Activated T-cell treated with anti-CD3 and anti-CD28 coated beads, Interleukin-2, amount 50 U/mL, for 24 hours (primary cell): Measurements from ENCODE around the gene LIMD2.
A peak's percentile ranks its signal among the peaks of the same experiment; 100 is the strongest.
"Not testable (repeated sequence)": the region's sequence is repeated elsewhere in the genome, so short reads cannot be mapped to it uniquely, and the experiment has no call there.

ENCODE experiments used
- DNase-seq: peaks from one replicate; pipeline ENCODE4 v3.0.0-alpha.2; 2020
- H3K27ac Mint-ChIP-seq: 2 replicates; pipeline ENCODE4 v1.8.0; 2020; ENCODE audit warnings: mild to moderate bottlenecking, mixed read lengths
- H3K27me3 Mint-ChIP-seq: 2 replicates; pipeline ENCODE4 v1.8.0; 2020; ENCODE audit warnings: mixed read lengths
- H3K36me3 Mint-ChIP-seq: 2 replicates; pipeline ENCODE4 v1.8.0; 2020; ENCODE audit warnings: low read depth, mixed read lengths
- H3K4me1 Mint-ChIP-seq: 2 replicates; pipeline ENCODE4 v1.8.0; 2020; ENCODE audit warnings: low read depth, mixed read lengths
- H3K4me3 Mint-ChIP-seq: 2 replicates; pipeline ENCODE4 v1.8.0; 2020; ENCODE audit warnings: mild to moderate bottlenecking, moderate library complexity, mixed read lengths
- H3K9me3 Mint-ChIP-seq: 2 replicates; pipeline ENCODE4 v1.8.0; 2020; ENCODE audit warnings: mixed read lengths

The LIMD2 gene

DNA sequence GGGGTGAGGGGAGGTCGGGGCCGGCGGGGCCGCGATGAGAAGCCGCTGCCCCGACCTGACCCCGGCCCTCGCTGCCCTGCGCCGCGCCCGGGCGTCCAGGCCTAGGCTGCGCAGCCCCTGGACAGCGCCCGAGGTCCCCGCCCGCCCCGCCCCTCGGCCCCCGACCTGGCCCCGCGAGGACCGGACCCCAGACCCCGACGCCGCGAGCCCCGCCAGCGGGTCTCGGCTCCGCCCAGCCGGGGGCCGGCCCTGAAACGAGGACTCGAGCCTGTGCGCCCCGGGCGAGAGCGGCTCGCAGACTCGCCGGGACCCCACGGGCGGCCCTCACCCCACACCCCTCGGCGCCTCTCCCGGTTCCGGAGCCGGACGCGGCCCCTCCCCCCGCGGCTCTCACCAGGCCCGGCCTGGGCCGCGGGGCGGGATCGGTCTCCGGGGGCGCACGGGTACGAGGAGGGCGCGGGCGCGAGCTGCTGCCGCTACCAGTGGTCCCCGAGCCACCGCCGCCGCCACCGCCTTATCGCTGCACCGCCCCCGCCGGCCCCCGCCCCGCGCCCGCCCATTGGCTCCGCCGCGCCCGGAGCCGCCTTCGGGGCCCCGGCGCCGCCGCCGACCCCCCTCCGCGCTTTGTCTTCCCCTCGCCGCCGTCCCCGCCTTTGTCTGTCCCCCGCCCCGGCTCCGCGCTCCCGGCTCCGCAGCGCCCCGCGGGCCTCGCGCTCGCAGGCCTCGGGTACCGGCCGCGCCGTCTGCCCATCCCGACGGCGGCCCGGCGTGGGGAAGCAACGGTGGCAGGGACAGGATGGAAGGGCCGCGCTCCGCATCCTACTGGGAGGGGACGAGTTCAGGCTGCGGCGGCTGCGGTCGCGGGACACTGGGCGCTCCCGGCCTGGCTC lies at the start of gene LIMD2:
Gene LIMD2 (minus strand): TSS at position 488 of the 890 bp plus-strand sequence. CDS start 827 bp downstream, outside the sequence.
- H3K27ac Mint-ChIP-seq: peak within 1 kb of the TSS; percentile 98
- H3K4me1 Mint-ChIP-seq: peaks cover 72% of the 10 kb centered on the region
- no peaks in the 10 kb centered on the region for H3K9me3 Mint-ChIP-seq
- peak; percentile 88 for DNase-seq
- H3K4me3 Mint-ChIP-seq: peak within 1 kb of the TSS; percentile 85
- H3K36me3 Mint-ChIP-seq: peaks cover 73% of the 10 kb centered on the region
- no peaks in the 10 kb centered on the region for H3K27me3 Mint-ChIP-seq

DNA sequence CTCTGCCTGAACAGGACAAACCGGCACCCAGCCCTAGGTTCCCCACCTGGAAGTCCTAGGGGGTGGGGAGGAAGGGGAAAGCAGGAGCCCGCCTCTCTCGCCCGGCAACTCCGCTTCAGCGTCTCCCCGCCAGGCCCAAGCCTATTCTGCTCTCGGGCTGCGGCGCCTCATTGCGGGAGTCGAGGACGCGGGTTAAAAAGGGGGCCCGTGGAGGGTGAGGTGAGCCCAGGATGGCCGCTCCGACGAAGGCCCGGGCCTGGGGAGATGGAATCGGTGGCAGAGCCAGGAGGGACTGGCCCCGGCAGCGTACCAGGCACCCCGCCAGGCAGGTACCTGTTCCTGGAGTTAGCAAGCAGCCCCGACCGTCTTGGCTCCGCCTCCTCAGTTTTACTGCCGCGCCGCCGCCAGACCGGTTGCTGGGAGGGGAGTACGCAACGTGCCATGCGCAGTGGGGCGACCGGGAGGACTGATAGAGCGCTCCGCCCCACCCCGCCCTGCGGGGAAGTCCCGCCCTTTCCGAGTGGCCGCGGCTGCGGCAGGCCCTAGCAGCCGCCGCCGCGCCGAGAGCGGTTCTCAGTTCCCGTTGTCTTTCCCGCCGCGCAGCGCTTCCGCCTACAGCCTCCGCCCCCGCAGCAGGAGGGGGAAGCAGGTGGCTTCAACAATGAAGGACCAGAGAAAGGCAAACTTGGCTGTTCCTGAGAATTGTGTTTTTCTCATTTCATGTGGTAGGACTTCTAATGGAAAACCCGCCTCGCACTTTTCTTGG lies 41.7 kb upstream of the LIMD2 start, which contains the start of gene STRADA:
Gene STRADA (minus strand): TSS at position 392 of the 766 bp plus-strand sequence. CDS start 13,430 bp downstream, outside the sequence.
- no peaks in the 10 kb centered on the region for H3K9me3 Mint-ChIP-seq
- H3K27ac Mint-ChIP-seq: peak within 1 kb of the TSS; percentile 96
- peaks cover 31% of the 10 kb centered on the region for H3K4me1 Mint-ChIP-seq
- H3K36me3 Mint-ChIP-seq: peaks cover 53% of the 10 kb centered on the region
- peak within 1 kb of the TSS; percentile 97 for H3K4me3 Mint-ChIP-seq
- DNase-seq: peak; percentile 99
- H3K27me3 Mint-ChIP-seq: no peaks in the 10 kb centered on the region

DNA sequence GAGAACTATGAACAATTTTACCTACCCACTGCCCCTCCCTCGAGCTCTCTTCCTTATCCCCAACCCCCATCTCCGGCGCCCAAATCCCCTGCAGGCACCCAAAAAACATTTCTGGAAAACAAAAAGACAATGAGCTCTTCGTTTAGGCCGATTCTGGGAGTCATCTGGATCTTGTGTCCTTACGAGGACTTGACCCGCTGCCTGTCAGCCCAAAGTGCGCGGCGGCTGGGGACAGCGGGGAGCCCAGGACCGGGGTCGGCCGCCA lies 41.1 kb upstream of the LIMD2 start:
- no peaks in the 10 kb centered on the region for H3K27me3 Mint-ChIP-seq
- H3K27ac Mint-ChIP-seq: peak overlapping the region; percentile 96
- peaks cover 49% of the 10 kb centered on the region for H3K36me3 Mint-ChIP-seq
- H3K9me3 Mint-ChIP-seq: no peaks in the 10 kb centered on the region
- peaks cover 29% of the 10 kb centered on the region for H3K4me1 Mint-ChIP-seq
- no peak for DNase-seq
- H3K4me3 Mint-ChIP-seq: peak overlapping the region; percentile 97

DNA sequence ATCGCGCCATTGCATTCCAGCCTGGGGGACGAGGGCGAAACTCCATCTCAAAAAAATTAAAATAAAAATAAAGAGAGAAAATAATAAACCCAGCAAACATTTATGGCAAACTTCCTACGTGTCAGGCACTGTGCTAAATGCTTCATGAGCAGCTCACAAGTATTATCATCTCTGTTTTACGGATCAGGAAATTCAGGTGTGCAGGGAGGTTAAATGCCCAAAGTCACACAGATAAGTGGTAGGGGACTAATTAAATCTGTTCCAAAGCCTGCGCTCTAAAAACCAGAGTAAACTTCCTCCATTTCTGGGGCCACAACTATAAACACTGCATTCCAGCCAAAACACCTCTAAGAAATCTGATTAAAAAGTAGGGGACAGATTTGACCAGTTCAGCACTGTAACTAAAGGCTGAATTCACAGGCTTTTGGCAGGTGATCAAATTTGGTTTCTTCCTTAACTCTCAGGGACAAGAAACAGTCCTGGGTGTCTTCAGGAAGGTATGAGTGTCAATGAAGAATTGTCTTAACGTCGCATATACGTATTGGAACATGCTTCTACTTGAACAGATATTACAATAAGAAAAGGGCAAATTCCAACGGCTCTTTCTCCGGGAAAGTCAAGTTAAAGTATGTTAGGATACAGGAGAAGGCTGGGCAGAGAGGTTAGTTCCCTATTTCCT lies 40.7 kb upstream of the LIMD2 start:
- peaks cover 28% of the 10 kb centered on the region for H3K4me1 Mint-ChIP-seq

DNA sequence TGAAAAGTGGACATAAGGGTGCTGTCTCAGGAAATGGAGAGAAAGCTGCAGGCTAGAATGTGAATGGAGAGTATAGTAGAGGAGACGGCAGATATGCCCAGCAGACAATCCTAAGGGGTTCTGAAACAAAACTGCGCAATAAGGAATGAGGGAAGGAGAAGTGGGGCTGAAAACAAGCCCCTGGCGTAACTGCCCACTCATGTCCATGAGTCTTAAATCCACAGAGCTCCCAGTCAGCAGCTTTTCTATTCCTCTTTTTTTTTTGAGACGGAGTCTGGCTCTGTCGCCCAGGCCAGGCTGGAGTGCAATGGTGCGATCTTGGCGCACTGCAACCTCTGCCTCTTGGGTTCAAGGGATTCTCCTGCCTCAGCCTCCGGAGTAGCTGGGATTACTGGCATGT lies 35.8 kb upstream of the LIMD2 start:
- H3K27ac Mint-ChIP-seq: peak overlapping the region; percentile 16
- no peaks in the 10 kb centered on the region for H3K9me3 Mint-ChIP-seq

More for the DNA sequence above, 40.7 kb upstream of the LIMD2 start:
- DNase-seq: no peak
- Mint-ChIP-seq H3K27ac (peak overlapping the region; percentile 96), H3K36me3 (peaks cover 45% of the 10 kb centered on the region), H3K9me3 (no peaks in the 10 kb centered on the region), H3K27me3 (no peaks in the 10 kb centered on the region), H3K4me3 (peak overlapping the region; percentile 97)

DNA sequence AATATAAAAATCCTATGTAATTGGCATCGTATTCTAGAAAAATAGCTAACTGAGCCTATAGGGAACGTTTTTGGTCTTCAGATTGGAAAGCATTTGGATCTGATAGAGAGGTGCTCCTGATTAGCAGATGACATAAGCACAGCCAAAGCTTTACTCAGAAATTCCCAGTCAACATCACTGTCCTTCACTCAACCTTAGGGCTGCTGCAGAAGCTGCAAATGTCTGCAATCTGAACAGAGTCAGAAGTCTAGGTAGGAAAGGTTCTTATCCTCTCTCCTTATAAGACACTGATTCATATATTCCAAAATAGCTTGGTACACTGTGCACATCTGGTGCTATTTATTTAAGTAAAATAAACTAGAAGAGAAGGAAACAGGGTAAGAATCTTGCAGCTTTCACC lies 22.5 kb upstream of the LIMD2 start:
- no peak for DNase-seq
- peaks cover 68% of the 10 kb centered on the region for H3K36me3 Mint-ChIP-seq
- no peaks in the 10 kb centered on the region for H3K27me3 Mint-ChIP-seq
- no peak overlapping the region for H3K4me3 Mint-ChIP-seq
- no peaks in the 10 kb centered on the region for H3K9me3 Mint-ChIP-seq
- no peak overlapping the region for H3K27ac Mint-ChIP-seq
- H3K4me1 Mint-ChIP-seq: peaks cover 1% of the 10 kb centered on the region

More for the DNA sequence above, 35.8 kb upstream of the LIMD2 start:
- H3K4me1 Mint-ChIP-seq: peaks cover 15% of the 10 kb centered on the region
- H3K4me3 Mint-ChIP-seq: no peak overlapping the region
- peaks cover 24% of the 10 kb centered on the region for H3K36me3 Mint-ChIP-seq
- H3K27me3 Mint-ChIP-seq: no peaks in the 10 kb centered on the region
- no peak for DNase-seq

DNA sequence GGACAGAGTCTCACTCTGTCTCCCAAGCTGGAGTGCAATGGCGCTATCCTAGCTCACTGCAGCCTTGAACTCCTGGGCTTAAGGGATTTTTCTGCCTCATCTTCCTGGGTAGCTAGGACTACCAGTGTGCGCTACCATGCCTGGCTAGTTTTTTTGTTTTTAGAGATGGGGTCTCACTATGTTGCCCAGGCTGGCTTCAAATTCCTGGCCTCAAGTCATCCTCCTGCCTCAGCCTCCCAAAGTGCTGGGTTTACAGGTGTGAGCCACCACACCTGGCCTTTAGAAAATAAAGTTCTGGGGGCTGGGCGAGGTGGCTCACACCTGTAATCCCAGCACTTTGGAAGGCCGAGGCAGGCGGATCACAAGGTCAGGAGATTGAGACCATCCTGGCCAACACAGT lies 20.3 kb upstream of the LIMD2 start:
- DNase-seq, H3K4me1 Mint-ChIP-seq, H3K27ac Mint-ChIP-seq, H3K4me3 Mint-ChIP-seq, H3K27me3 Mint-ChIP-seq, H3K9me3 Mint-ChIP-seq: not testable (repeated sequence)
- peaks cover 60% of the 10 kb centered on the region for H3K36me3 Mint-ChIP-seq

DNA sequence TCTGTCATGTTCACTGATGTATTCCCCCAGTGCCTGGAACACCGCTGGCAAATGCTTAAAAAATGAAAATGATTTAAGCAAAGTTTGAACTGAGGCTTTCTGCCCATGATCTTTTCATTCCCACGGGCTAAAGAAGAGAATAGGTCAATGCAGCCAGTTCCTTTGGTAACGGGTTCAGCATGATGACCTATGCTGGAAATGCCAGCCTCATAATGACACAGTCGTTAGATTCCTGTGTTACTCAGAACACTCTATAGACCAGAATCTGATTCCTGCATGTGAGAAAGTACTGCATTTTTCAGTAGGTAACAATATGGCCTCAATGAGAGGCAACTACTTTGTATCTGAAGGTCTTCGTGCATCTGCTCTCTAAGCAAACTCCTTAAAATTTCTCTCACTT lies 19.1 kb upstream of the LIMD2 start:
- H3K4me3 Mint-ChIP-seq: no peak overlapping the region
- H3K27ac Mint-ChIP-seq: no peak overlapping the region
- DNase-seq: no peak

DNA sequence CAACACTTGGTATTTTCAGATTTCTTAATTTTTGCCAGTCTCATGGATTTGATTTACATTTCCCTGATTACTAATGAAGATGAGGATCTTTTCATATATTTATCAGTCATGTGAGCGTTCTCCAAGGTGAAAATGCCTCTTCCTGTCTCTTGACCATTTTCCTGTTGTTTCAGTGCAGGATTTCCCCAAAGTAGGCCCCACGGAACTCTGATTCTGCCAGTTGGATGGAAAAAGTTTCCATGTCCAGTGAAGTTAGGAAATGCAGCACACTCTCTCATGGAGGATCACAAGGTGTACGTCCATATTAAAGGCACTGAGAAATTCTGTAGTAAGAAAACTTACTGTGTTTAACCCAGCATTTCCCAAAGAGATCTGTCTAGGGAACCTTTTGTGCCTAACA lies 16.5 kb upstream of the LIMD2 start:
- H3K36me3 Mint-ChIP-seq: peaks cover 62% of the 10 kb centered on the region
- no peaks in the 10 kb centered on the region for H3K9me3 Mint-ChIP-seq
- H3K27me3 Mint-ChIP-seq: no peaks in the 10 kb centered on the region
- H3K27ac Mint-ChIP-seq: no peak overlapping the region
- no peak overlapping the region for H3K4me3 Mint-ChIP-seq
- DNase-seq: no peak
- no peaks in the 10 kb centered on the region for H3K4me1 Mint-ChIP-seq

More for the DNA sequence above, 19.1 kb upstream of the LIMD2 start:
- peaks cover 1% of the 10 kb centered on the region for H3K4me1 Mint-ChIP-seq
- no peaks in the 10 kb centered on the region for H3K9me3 Mint-ChIP-seq
- H3K27me3 Mint-ChIP-seq: no peaks in the 10 kb centered on the region
- peaks cover 62% of the 10 kb centered on the region for H3K36me3 Mint-ChIP-seq

DNA sequence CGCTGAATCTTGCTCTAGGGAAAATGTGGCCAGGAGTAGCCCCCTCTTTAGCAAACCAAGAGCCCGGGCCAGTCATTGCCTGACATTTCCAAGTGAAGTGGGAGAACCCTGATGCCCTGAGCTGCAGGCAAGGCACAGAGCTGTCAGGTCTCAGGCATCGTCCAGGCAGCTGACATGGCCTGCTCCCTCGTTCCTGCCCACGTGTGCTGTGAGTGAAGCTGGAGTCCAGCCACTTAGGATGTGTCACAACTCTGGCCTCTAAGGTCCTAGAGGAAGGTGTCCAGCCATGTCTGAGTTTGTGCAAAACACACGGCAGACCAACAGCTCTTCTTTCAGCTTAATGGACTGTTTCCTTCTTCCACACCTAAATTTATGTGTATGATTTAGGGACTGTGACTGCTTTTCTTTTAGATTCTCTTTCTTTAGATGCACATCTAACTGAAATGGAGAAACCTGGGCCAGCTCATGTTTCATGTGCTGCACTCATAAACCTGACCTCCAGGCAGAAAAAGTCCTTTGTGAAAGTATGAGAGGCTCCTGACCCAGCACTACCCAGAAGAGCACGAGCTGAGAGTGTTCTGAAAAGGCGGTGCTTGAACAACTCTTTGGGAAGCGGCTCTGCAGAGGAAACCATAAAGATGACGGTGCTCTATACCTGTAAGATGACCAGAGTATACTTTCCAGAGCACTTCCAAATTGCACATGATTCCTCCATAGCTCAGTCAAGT lies 14.8 kb upstream of the LIMD2 start:
- DNase-seq: no peak
- Mint-ChIP-seq H3K27ac (no peak overlapping the region), H3K9me3 (no peaks in the 10 kb centered on the region)

DNA sequence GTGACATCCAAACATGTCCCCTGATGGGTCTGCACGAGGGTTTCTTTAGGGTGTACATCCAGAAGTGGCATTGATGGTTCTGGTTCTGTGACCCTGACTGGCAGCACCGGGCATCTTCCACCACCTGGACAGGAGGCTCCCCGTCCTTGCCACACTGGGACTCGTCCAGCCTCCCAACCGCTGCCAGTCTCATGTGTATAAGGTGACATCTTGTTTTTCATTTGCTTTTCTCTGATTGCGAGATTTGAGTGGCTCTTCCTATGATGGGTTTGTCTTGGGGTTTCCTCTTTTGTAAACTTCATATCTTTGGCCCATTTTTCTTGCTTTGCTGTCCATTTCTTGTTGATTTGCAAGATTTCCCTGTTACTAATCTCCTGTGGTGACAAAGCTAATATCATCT lies 9.2 kb upstream of the LIMD2 start:
- H3K36me3 Mint-ChIP-seq: peaks cover 85% of the 10 kb centered on the region
- H3K27me3 Mint-ChIP-seq: no peaks in the 10 kb centered on the region
- peak overlapping the region; percentile 48 for H3K27ac Mint-ChIP-seq
- peaks cover 58% of the 10 kb centered on the region for H3K4me1 Mint-ChIP-seq
- DNase-seq: no peak
- no peak overlapping the region for H3K4me3 Mint-ChIP-seq
- no peaks in the 10 kb centered on the region for H3K9me3 Mint-ChIP-seq

More for the DNA sequence above, 14.8 kb upstream of the LIMD2 start:
- Mint-ChIP-seq H3K36me3 (peaks cover 75% of the 10 kb centered on the region), H3K4me3 (no peak overlapping the region), H3K4me1 (peaks cover 11% of the 10 kb centered on the region), H3K27me3 (no peaks in the 10 kb centered on the region)

DNA sequence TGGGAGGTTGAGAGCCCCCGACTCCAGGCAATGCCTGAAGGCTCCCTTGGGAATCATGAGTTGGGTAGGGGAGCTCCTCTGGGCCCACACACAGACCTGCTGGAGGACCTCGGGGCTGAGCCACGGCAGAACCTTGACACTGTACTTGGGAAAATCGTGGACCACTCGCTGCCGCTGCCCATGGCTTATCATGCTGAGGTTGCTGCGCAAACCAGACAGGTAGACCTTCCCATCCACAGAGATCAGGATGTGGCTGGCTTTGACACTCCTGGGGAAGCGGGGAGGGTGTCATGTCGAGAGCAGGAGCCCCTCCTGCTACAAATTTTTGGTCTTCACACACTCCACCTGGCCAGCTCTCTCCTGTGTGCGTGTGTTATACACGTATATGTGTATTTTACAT lies 7.2 kb upstream of the LIMD2 start:
- Mint-ChIP-seq H3K27me3 (no peaks in the 10 kb centered on the region), H3K4me1 (peaks cover 78% of the 10 kb centered on the region), H3K4me3 (no peak overlapping the region), H3K27ac (peak overlapping the region; percentile 91), H3K36me3 (peaks cover 88% of the 10 kb centered on the region), H3K9me3 (no peaks in the 10 kb centered on the region)
- DNase-seq: no peak

DNA sequence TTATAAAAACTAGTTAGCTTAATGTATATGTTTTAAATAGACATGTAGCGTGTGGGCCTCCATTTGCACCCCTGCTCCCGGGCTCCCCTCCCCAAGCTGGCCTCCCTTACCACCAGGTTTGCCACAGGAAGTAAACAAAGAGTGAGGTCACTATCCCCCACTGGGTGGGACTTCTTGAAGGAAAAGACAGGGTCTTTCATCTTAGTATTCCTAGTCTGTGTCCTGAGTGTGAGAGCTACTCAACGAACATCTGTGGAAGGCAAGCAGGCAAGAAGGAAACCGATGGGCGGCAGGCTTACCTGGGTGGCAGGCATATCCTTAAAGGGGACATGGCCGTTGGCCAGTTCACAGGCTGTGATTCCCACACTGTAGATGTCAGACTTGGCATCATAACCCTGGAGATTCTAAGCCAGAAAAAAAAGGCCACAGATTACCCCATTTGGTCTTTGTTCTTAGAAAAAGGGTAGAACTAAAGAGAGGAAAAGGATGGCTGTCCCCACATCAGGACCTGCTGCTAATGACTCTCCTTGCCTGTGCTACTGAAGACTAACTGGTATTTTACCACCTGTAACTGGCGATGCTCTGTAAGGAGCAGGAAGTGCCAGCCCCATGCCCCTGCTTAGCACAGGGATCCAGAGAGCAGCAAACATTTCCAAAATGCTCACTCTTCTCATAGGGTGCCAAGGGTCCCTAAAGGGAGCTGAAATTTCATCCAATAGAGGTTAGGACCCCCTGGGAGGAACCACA lies 6.6 kb upstream of the LIMD2 start:
- DNase-seq: no peak
- Mint-ChIP-seq H3K9me3 (no peaks in the 10 kb centered on the region), H3K27me3 (no peaks in the 10 kb centered on the region), H3K4me1 (peaks cover 83% of the 10 kb centered on the region), H3K4me3 (no peak overlapping the region), H3K27ac (peak overlapping the region; percentile 91), H3K36me3 (peaks cover 87% of the 10 kb centered on the region)
